NCI-H2227 treated with DMSO at 0.1 percent for 48 hours (cell line): ENCODE results near the gene ESYT3.
"Not testable (repeated sequence)": the region's sequence is repeated elsewhere in the genome, so short reads cannot be mapped to it uniquely, and the experiment has no call there.

ENCODE experiments used
- DNase-seq: peaks from one replicate; lab custom pipeline; 2025; lab: John Stamatoyannopoulos, UW

ESYT3 gene

GRCh38 chr3:138412821-138413551 is 21.4 kb upstream of the ESYT3 start:
- DNase-seq: no peak

- not testable (repeated sequence) for DNase-seq
These were observed 18.2 kb upstream of the ESYT3 start for GRCh38 chr3:138416236-138416635.

DNA sequence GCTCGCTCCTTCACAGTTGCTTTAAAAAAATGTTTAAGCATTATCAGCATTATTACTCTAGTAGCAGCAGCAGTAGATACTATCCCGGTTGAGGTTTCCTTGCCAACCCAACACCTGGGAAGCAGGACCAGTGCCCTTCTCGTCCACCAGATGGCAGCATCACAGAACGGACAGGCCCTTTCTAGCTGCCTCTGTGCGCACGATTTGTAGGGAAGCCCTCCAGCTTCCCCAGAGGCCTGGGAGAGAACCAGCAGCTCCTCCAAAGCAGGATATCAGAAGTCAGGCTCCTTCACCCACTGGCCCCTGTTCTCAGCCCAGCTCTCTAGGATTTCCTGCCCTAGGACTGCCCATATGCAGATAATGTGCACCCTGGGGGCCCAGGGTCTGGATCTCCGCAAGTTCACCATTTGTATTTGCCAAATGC is 16.8 kb upstream of the ESYT3 start:
- peak; percentile 44 for DNase-seq

- DNase-seq: no peak
These were observed 15.7 kb upstream of the ESYT3 start for GRCh38 chr3:138418601-138419206.

- no peak for DNase-seq
These were observed 11.1 kb upstream of the ESYT3 start for GRCh38 chr3:138423316-138423715.

GRCh38 chr3:138424323-138424722 is 10.1 kb upstream of the ESYT3 start:
- no peak for DNase-seq

DNA sequence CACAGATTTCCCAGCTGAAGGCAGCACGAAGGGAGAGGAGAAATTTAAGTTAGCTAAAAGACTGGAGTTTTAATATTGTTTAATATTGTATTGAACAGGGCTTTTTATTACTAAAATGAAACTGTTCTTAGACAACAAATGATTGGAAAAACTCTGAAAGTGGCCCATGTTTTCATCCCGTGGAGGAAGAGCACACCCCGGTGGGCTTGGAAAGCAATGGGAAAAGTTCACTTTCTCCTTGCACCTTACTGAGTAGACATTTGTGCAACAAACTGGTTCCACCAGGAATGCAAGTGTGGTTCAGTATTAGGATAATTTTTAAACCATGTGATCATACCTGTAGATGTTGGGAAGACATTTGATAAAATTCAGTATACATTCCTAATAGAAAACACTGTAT is 8.2 kb upstream of the ESYT3 start:
- no peak for DNase-seq

GRCh38 chr3:138426754-138427153 is 7.7 kb upstream of the ESYT3 start:
- not testable (repeated sequence) for DNase-seq

- DNase-seq: no peak
These were observed 4.8 kb upstream of the ESYT3 start for GRCh38 chr3:138429665-138430064.

- DNase-seq: no peak
These were observed 1.7 kb upstream of the ESYT3 start for GRCh38 chr3:138432576-138433240.

DNA sequence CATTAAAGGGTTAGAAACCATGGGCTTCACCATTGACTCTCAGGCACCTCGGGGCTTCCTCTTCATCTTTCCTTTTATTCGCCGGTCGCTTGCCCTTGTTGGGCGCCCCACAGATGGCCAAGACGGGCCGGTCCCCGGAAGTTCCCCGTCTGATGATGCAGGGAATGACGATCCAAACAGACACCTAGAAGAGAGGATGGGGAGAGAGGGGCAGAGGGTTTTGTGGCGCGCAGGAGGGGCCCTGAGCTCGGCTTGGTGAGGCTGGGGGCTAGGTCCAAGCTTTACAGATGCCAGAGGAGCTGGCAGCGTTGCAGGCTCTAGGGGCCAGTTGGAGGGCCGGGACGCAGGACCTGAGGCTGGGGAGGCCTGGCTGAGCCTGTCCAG is 532 bp upstream of the ESYT3 start:
- no peak for DNase-seq

DNA sequence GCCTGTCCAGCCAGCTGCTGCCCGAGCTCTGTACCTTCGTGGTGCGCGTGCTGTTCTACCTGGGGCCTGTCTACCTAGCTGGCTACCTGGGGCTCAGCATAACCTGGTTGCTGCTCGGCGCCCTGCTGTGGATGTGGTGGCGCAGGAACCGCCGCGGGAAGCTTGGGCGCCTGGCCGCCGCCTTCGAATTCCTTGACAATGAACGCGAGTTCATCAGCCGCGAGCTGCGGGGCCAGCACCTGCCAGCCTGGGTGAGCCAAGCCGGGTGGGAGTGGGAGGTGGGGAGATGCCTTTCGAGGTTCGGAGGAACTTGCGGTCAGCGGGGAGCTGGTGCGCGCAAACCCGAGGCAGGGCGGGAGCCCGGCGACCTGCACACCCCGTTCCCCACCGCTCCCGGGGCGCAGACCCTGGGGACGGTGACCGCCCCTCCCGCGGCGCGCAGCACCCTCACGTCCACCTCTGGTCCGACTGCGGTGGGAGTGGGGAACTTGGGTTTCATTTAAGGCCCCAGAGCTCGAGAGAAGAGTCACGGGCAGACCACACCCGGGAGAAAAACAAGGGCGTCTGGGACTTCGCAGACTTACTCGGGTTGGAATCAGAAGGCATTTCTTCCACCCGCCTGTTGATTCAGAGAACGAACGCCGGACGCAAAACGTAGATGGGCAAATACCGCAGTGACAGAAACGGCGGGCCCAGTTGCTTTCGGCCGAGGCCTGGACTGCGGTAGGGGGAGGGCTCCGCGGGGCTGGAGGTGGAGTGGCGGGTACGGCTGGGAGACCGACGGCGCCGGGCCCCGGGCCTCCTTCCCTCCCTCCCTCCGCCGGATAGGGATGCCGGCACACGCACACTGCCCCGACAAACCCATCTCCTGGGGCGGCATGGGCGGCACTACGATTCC is 708 bp downstream of the ESYT3 start:
- no peak for DNase-seq

- DNase-seq: no peak
These were observed 1.4 kb downstream of the ESYT3 start for GRCh38 chr3:138435840-138436239.

GRCh38 chr3:138437281-138437680 is 2.9 kb downstream of the ESYT3 start:
- DNase-seq: no peak

- no peak for DNase-seq
These were observed 4.5 kb downstream of the ESYT3 start for GRCh38 chr3:138438896-138439295.

DNA sequence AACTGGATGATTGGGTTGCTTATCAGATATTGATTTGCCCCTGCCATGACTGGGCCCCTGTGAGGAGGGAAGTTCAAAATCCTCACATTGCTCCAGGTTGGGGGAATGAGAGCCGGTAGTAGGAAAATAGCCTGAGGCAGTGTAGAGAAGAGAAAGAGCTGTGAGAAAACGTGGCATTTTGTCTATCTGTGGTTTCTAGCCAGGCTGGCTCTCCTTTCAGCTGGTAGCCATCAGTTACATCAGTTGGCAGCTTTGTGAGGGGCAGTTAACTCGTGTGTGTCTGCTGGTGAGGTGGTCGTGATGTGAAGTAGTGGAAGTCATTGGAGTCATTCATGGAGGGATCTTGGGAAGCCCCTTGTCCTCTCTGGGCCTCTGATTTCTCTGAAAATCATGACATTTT is 5.2 kb downstream of the ESYT3 start:
- no peak for DNase-seq

GRCh38 chr3:138440121-138440521 is 5.7 kb downstream of the ESYT3 start:
- no peak for DNase-seq

- DNase-seq: no peak
These were observed 6.2 kb downstream of the ESYT3 start for GRCh38 chr3:138440596-138440995.

- no peak for DNase-seq
These were observed 6.8 kb downstream of the ESYT3 start for GRCh38 chr3:138441256-138441655.

- no peak for DNase-seq
These were observed 7.3 kb downstream of the ESYT3 start for GRCh38 chr3:138441742-138442141.

- DNase-seq: no peak
These were observed 8.0 kb downstream of the ESYT3 start for GRCh38 chr3:138442433-138442832.

DNA sequence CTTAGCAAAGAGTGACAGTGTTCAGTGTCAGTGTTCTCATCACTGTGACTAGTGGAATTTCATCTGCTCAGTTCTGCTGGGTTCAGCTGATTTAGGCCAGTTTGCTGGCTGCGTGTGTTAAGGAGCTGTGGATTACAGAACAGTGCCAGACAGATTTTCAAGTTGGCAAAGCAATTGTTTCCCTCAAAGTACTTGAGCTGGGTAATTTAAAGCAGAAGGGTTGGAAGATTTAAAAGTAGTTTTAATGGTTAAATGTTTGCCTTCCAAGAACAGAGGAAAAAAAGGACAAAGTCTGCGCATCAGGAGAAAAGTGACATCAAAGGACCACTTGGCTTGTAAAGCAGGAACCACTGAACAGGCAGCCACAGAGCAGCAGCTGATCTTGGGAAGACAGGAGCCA is 8.7 kb downstream of the ESYT3 start:
- DNase-seq: no peak
